ENCODE measurements around the gene TMEM108.

Gene TMEM108

GRCh38 chr3:133393691-133394474 is 355.7 kb downstream of the TMEM108 start:
- DNase-seq: no peak

- DNase-seq: no peak
These were observed 356.5 kb downstream of the TMEM108 start for GRCh38 chr3:133394561-133395311.

GRCh38 chr3:133396906-133397305 is 358.7 kb downstream of the TMEM108 start:
- DNase-seq: no peak

GRCh38 chr3:133400006-133400515 is 361.9 kb downstream of the TMEM108 start, which contains the start of gene BFSP2:
Gene BFSP2, plus strand, starts transcription at chr3:133400056. Its CDS starts 28 bp downstream, at chr3:133400084.
- DNase-seq: no peak

GRCh38 chr3:133401374-133402135 is 363.4 kb downstream of the TMEM108 start:
- no peak for DNase-seq

GRCh38 chr3:133404920-133405319 is 366.7 kb downstream of the TMEM108 start:
- DNase-seq: no peak

GRCh38 chr3:133408366-133408765 is 370.2 kb downstream of the TMEM108 start:
- DNase-seq: no peak

- DNase-seq: no peak
These were observed 370.8 kb downstream of the TMEM108 start for GRCh38 chr3:133408961-133409360.

- DNase-seq: no peak
These were observed 372.2 kb downstream of the TMEM108 start for GRCh38 chr3:133410191-133410892.

GRCh38 chr3:133412183-133413132 is 374.3 kb downstream of the TMEM108 start:
- no peak for DNase-seq

GRCh38 chr3:133413161-133414020 is 375.2 kb downstream of the TMEM108 start:
- DNase-seq: no peak

GRCh38 chr3:133414021-133414392 is 375.8 kb downstream of the TMEM108 start:
- DNase-seq: no peak

GRCh38 chr3:133418361-133418760 is 380.2 kb downstream of the TMEM108 start:
- no peak for DNase-seq

- no peak for DNase-seq
These were observed 381.1 kb downstream of the TMEM108 start for GRCh38 chr3:133419151-133419909.

- no peak for DNase-seq
These were observed 387.0 kb downstream of the TMEM108 start for GRCh38 chr3:133424937-133425869.

GRCh38 chr3:133425898-133426297 is 387.7 kb downstream of the TMEM108 start:
- no peak for DNase-seq

GRCh38 chr3:133426721-133427120 is 388.5 kb downstream of the TMEM108 start:
- DNase-seq: no peak

- DNase-seq: no peak
These were observed 390.4 kb downstream of the TMEM108 start for GRCh38 chr3:133428552-133428951.
